A549 treated with Mapracorat at 1 μM for 4 hours (cell line): ENCODE data around the gene P2RY4. TPM values are rescaled to one million over a fixed set of nuclear protein-coding genes. Genes with fewer than 3 reads are reported as not detected.

Source experiments
- total RNA-seq: library from RNA; stranded (reverse); fragments of 200-300 nt; extraction: Qiagen RNA extraction; gene quantifications from 5 replicates; pipeline ENCODE4 v1.2.3, GENCODE V29; 2022

Gene P2RY4
- not detected in 5 replicates for total RNA-seq

GRCh38 chrX:70260104-70260503 is at the start of gene P2RY4:
Gene P2RY4, minus strand, starts transcription at chrX:70260204. Its CDS starts 580 bp downstream, at chrX:70259624.

GRCh38 chrX:70289793-70290770 is 30.1 kb upstream of the P2RY4 start, which contains the start of the genes KIF4A and PDZD11:
Gene KIF4A, plus strand, starts transcription at chrX:70290104. Its CDS starts 355 bp downstream, at chrX:70290459.
Gene PDZD11, minus strand, starts transcription at chrX:70289927. Its CDS starts 586 bp downstream, at chrX:70289341.

DNA sequence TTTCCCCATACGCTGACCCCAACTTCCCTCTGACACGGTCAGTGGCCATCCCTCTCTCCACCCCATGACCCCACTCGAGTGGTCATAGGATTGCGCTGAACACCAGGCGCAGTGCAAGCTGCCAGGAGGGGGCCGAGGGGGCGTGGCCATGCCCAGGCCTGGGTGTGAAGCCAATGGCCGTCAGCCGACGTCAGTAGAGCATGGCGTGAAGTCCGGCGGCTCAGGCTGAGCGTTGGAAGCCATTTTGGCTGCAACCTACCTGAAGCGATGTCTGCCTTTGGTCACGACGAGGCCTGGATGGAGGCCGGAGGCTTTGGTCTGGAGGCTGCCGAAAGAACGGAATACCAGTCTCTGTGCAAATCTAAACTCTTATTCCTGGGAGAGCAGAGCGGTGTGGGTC is 21.9 kb upstream of the P2RY4 start, which contains the start of gene RAB41:
Gene RAB41, plus strand, starts transcription at position 222 of the 400 bp plus-strand sequence. Its CDS starts 46 bp downstream, at position 268.

GRCh38 chrX:70268034-70268433 is 8.0 kb upstream of the P2RY4 start, which contains the start of gene ARR3:
Gene ARR3, plus strand, starts transcription at chrX:70268334. Its CDS starts 1,052 bp downstream, at chrX:70269386.

GRCh38 chrX:70234355-70234754 is 25.6 kb downstream of the P2RY4 start, which contains the start of gene AWAT1:
Gene AWAT1, plus strand, starts transcription at chrX:70234655. Its CDS starts 41 bp downstream, at chrX:70234696.

Other genes with a start within 250 kb of the P2RY4 start
- gene AWAT2, start 210.3 kb downstream of the P2RY4 start, total RNA-seq: not detected in 5 replicates
- not detected in 5 replicates for gene OTUD6A, start 197.7 kb downstream of the P2RY4 start, total RNA-seq
- 58.5 to 70.0 TPM (median 64.7 TPM) in 5 replicates for gene IGBP1, start 126.8 kb downstream of the P2RY4 start, total RNA-seq
- not detected in 5 replicates for gene DGAT2L6, start 82.7 kb downstream of the P2RY4 start, total RNA-seq
- not detected in 5 replicates for gene AWAT1, start 25.5 kb downstream of the P2RY4 start, total RNA-seq
- not detected in 5 replicates for gene ARR3, start 8.1 kb upstream of the P2RY4 start, total RNA-seq
- gene RAB41, start 22.0 kb upstream of the P2RY4 start, total RNA-seq: not detected in 5 replicates
- gene PDZD11, start 29.7 kb upstream of the P2RY4 start, total RNA-seq: 85.5 to 110 TPM (median 91.6 TPM) in 5 replicates
- 25.0 to 29.1 TPM (median 26.5 TPM) in 5 replicates for gene KIF4A, start 29.9 kb upstream of the P2RY4 start, total RNA-seq
- 0.07 to 0.14 TPM in 2 of 5 replicates, not detected in the others for gene GDPD2, start 163.1 kb upstream of the P2RY4 start, total RNA-seq
- gene DLG3, start 184.6 kb upstream of the P2RY4 start, total RNA-seq: 4.2 to 5.6 TPM (median 4.9 TPM) in 5 replicates